HEK293 (cell line): ENCODE results near the gene C19orf25.

Experiments
- CTCF ChIA-PET: fragments of 350-600 bp; formaldehyde crosslinking; extraction: SDS; loops from one replicate; lab custom pipeline; 2021; ENCODE audit warnings: antibody characterized with exemption; lab: Yijun Ruan, JAX
- POLR2A ChIA-PET: fragments of 300-600 bp; formaldehyde crosslinking; extraction: SDS; loops from one replicate; lab custom pipeline; 2020; ENCODE audit warnings: antibody characterized with exemption, inconsistent platforms; lab: Yijun Ruan, JAX
- H3K27ac ChIP-seq: fragments of 200-500 bp; sonication (Bioruptor generic); 2 replicates; pipeline ENCODE4 v1.5.1; 2014; ENCODE audit warnings: low read depth, low read length, control low read depth, inconsistent platforms; ENCODE audit errors: extremely low read depth
- H3K36me3 ChIP-seq, 2 experiments: fragments of 200-500 bp in 1 of 2; sonication (Bioruptor generic) in 1 of 2; 1 replicate in 1 of 2; 2 replicates in 1 of 2; pipeline ENCODE4 v1.5.1; 2014 to 2017; ENCODE audit warnings: inconsistent platforms in 2 of 2, low read length in 2 of 2; ENCODE audit not compliant: control insufficient read depth in 2 of 2, insufficient read depth in 1 of 2
- H3K4me1 ChIP-seq: fragments of 200-500 bp; sonication (Bioruptor generic); 2 replicates; pipeline ENCODE4 v1.5.1; 2014; ENCODE audit warnings: mild to moderate bottlenecking, low read length, inconsistent platforms; ENCODE audit not compliant: control insufficient read depth, insufficient read depth
- H3K4me3 ChIP-seq: 2 replicates; pipeline ENCODE4 v1.5.1; 2011; ENCODE audit warnings: low read depth, mild to moderate bottlenecking, control low read depth, low read length, moderate library complexity
- H3K9me3 ChIP-seq: fragments of 200-500 bp; sonication (Bioruptor generic); 2 replicates; pipeline ENCODE4 v1.5.1; 2014; ENCODE audit warnings: low read depth, low read length, inconsistent platforms; ENCODE audit not compliant: control insufficient read depth, insufficient read depth
- HIC1 ChIP-seq: fragments of 450-650 bp; formaldehyde crosslinking; IDR thresholded peaks from 2 replicates; pipeline ENCODE4 v1.5.1; 2016; ENCODE audit warnings: missing biosample characterization, missing genetic modification characterization
- HOXA7 ChIP-seq: sonication (generic); formaldehyde crosslinking; IDR thresholded peaks from 2 replicates; pipeline ENCODE4 v1.8.1; 2022; ENCODE audit warnings: missing genetic modification reagents, borderline replicate concordance
- ZBTB49 ChIP-seq: fragments of 450-650 bp; formaldehyde crosslinking; IDR thresholded peaks from 2 replicates; pipeline ENCODE4 v1.5.1; 2016; ENCODE audit warnings: missing biosample characterization, missing genetic modification characterization, low read depth
- ZFHX2 ChIP-seq: fragments of 450-650 bp; formaldehyde crosslinking; conservative IDR thresholded peaks from 2 replicates; pipeline ENCODE4 v1.5.1; 2016; ENCODE audit warnings: missing biosample characterization, missing genetic modification characterization
- ZNF18 ChIP-seq: fragments of 450-650 bp; formaldehyde crosslinking; IDR thresholded peaks from 2 replicates; pipeline ENCODE4 v1.5.1; 2016; ENCODE audit warnings: missing biosample characterization, missing genetic modification characterization
- ZNF19 ChIP-seq: fragments of 450-650 bp; formaldehyde crosslinking; IDR thresholded peaks from 2 replicates; pipeline ENCODE4; 2016; ENCODE audit warnings: missing biosample characterization, missing genetic modification characterization, low read depth
- ZNF24 ChIP-seq: fragments of 450-650 bp; formaldehyde crosslinking; IDR thresholded peaks from 2 replicates; pipeline ENCODE4 v1.5.1; 2016; ENCODE audit warnings: missing biosample characterization, missing genetic modification characterization
- ZNF280C ChIP-seq: fragments of 450-650 bp; formaldehyde crosslinking; IDR thresholded peaks from 2 replicates; pipeline ENCODE4 v1.5.1; 2016; ENCODE audit warnings: missing biosample characterization, missing genetic modification characterization
- ZNF341 ChIP-seq: fragments of 450-650 bp; formaldehyde crosslinking; IDR thresholded peaks from 2 replicates; pipeline ENCODE4; 2016; ENCODE audit warnings: low read depth, missing biosample characterization, missing genetic modification characterization
- ZNF423 ChIP-seq: fragments of 450-650 bp; formaldehyde crosslinking; IDR thresholded peaks from 2 replicates; pipeline ENCODE4 v1.5.1; 2016; ENCODE audit warnings: missing biosample characterization, missing genetic modification characterization
- ZNF449 ChIP-seq: fragments of 450-650 bp; formaldehyde crosslinking; IDR thresholded peaks from 2 replicates; pipeline ENCODE4 v1.5.1; 2017; ENCODE audit warnings: missing biosample characterization, mild to moderate bottlenecking, missing genetic modification characterization, moderate library complexity
- ZNF561 ChIP-seq: fragments of 450-650 bp; IDR thresholded peaks from 2 replicates; pipeline ENCODE4 v1.5.1; 2018; ENCODE audit warnings: missing biosample characterization, missing genetic modification characterization, borderline replicate concordance
- ZNF677 ChIP-seq: fragments of 450-650 bp; IDR thresholded peaks from 2 replicates; pipeline ENCODE4 v1.5.0; 2018; ENCODE audit warnings: missing biosample characterization, mild to moderate bottlenecking, missing genetic modification characterization, moderate library complexity
- ZNF692 ChIP-seq: fragments of 450-650 bp; formaldehyde crosslinking; IDR thresholded peaks from 2 replicates; pipeline ENCODE4 v1.5.1; 2016; ENCODE audit warnings: missing biosample characterization, missing genetic modification characterization

C19orf25 gene

GRCh38 chr19:1428738-1429391 lies 50.1 kb downstream of the C19orf25 start (continued):
- TF ChIP-seq ZNF280C (no peak), HIC1 (tag by site-specific recombination) (peak; percentile 80; the same call in 1 of the 2 replicates), ZNF24 (no peak), ZBTB49 (tag by site-specific recombination) (no peak), ZNF561 (no peak), ZNF449 (0 out of 2 replicates have a peak, but pooled peaks have one; percentile 25), ZNF19 (tag by site-specific recombination) (no peak), ZNF677 (tag by site-specific recombination) (no peak), ZFHX2 (tag by site-specific recombination) (no peak), ZNF423 (no peak)

GRCh38 chr19:1427221-1427920 lies 51.6 kb downstream of the C19orf25 start:
- ChIA-PET CTCF (interaction anchor here (0.8 to 1.2 kb wide), 2 partner anchors 18 to 184 kb away, joined by 3 to 4 read pairs; no protein-coding TSS in a partner anchor), POLR2A (interaction anchor here (0.7 kb wide), 1 partner anchor 113 kb away, joined by 3 read pairs; no protein-coding TSS in a partner anchor)
- no peak overlapping the region for H3K4me3 ChIP-seq
- H3K4me1 ChIP-seq, result no peaks in the 10 kb centered on the region
- no peak for TF ChIP-seq ZNF692 (tag by site-specific recombination)
- no peak for TF ChIP-seq ZNF341 (tag by site-specific recombination)
- no peak for TF ChIP-seq HOXA7 (CRISPR knock-in tag)
- TF ChIP-seq ZNF18 (tag by site-specific recombination), result no peak
- H3K9me3 ChIP-seq, result no peaks in the 10 kb centered on the region
- H3K27ac ChIP-seq, result peak overlapping the region; percentile 11; the same call in 1 of the 2 replicates
- peaks cover 22 to 91% of the 10 kb centered on the region in 2 experiments for H3K36me3 ChIP-seq
